GM18502 (cell line): ENCODE results near the gene EIF3K.

Source experiments
- ATAC-seq: cut with Tn5 transposase; IDR thresholded peaks from one replicate; pipeline ENCODE4 v1.9.1; 2021; ENCODE audit warnings: mild to moderate bottlenecking; ENCODE audit not compliant: unreplicated experiment, poor library complexity

The EIF3K gene

GRCh38 chr19:38665219-38665931, 46.4 kb downstream of the EIF3K start:
- ATAC-seq = no peak

GRCh38 chr19:38665950-38666662, 47.1 kb downstream of the EIF3K start:
- ATAC-seq = no peak

GRCh38 chr19:38666663-38667511, 47.9 kb downstream of the EIF3K start:
- no peak for ATAC-seq

GRCh38 chr19:38667661-38668171, 48.7 kb downstream of the EIF3K start:
- no peak for ATAC-seq

- ATAC-seq = no peak
Observed at GRCh38 chr19:38669552-38669951, 50.6 kb downstream of the EIF3K start.

- ATAC-seq = no peak
Observed at GRCh38 chr19:38670921-38671398, 52.0 kb downstream of the EIF3K start.

- ATAC-seq = no peak
Observed at GRCh38 chr19:38671654-38672053, 52.7 kb downstream of the EIF3K start.

GRCh38 chr19:38673030-38673429, 54.0 kb downstream of the EIF3K start:
- ATAC-seq = no peak

- ATAC-seq = no peak
Observed at GRCh38 chr19:38674388-38675171, 55.6 kb downstream of the EIF3K start.

GRCh38 chr19:38675611-38676010, 56.6 kb downstream of the EIF3K start:
- no peak for ATAC-seq

GRCh38 chr19:38676023-38676877, 57.3 kb downstream of the EIF3K start:
- no peak for ATAC-seq

GRCh38 chr19:38676878-38677646, 58.1 kb downstream of the EIF3K start:
- no peak for ATAC-seq

- ATAC-seq = no peak
Observed at GRCh38 chr19:38678217-38678890, 59.4 kb downstream of the EIF3K start.

GRCh38 chr19:38678891-38679494, 60.0 kb downstream of the EIF3K start:
- no peak for ATAC-seq

- no peak for ATAC-seq
Observed at GRCh38 chr19:38679839-38680238, 60.9 kb downstream of the EIF3K start.

GRCh38 chr19:38682195-38682867, 63.3 kb downstream of the EIF3K start:
- no peak for ATAC-seq
